CD4-positive, alpha-beta T cell (primary cell): Measurements from ENCODE around the gene CSF2RB. TPM values are rescaled to one million over a fixed set of nuclear protein-coding genes. Genes with fewer than 3 reads are reported as not detected.

Source experiments
- ATAC-seq: fragments of 200-7000 bp; cut with Tn5 transposase; one replicate; pipeline ENCODE4 v1.10.0; 2022; ENCODE audit warnings: mild to moderate bottlenecking; ENCODE audit not compliant: poor library complexity
- CTCF ChIA-PET: fragments of 350-600 bp; sonication (Branson Sonifier 250); formaldehyde crosslinking; loops from one replicate; lab custom pipeline; 2021; ENCODE audit warnings: antibody characterized with exemption, inconsistent platforms; lab: Charles Lee
- POLR2A ChIA-PET: fragments of 350-600 bp; sonication (Branson Sonifier 250); formaldehyde crosslinking; loops from one replicate; lab custom pipeline; 2021; ENCODE audit warnings: antibody characterized with exemption, inconsistent platforms; lab: Charles Lee
- DNase-seq, 14 experiments: peaks; one replicate each; pipeline ENCODE4 v3.0.0-alpha.2; 2013 to 2020; ENCODE audit warnings: mixed read lengths in 2 of 14
- H3K27ac ChIP-seq, 2 donors: one replicate each; pipeline versions ENCODE4 v1.5.1 to v1.7.0; 2013; ENCODE audit warnings: low read length in 2 of 2, low read depth in 1 of 2, mild to moderate bottlenecking in 1 of 2
- H3K27me3 ChIP-seq, 2 experiments: 1 replicate in 1 of 2; 2 replicates in 1 of 2; pipeline versions ENCODE4 v1.6.1 to v1.7.0; 2013; ENCODE audit warnings: low read length in 2 of 2, control low read depth in 1 of 2, mild to moderate bottlenecking in 1 of 2, moderate library complexity in 1 of 2; ENCODE audit not compliant: insufficient read depth in 2 of 2, control insufficient read depth in 1 of 2
- H3K36me3 ChIP-seq: one replicate; pipeline ENCODE4 v1.6.1; 2013; ENCODE audit warnings: low read length, control low read depth; ENCODE audit not compliant: insufficient read depth
- H3K4me1 ChIP-seq: one replicate; pipeline ENCODE4 v1.6.1; 2013; ENCODE audit warnings: low read length, control low read depth; ENCODE audit not compliant: insufficient read depth
- H3K4me3 ChIP-seq: one replicate; pipeline ENCODE4 v1.5.1; 2013; ENCODE audit warnings: mild to moderate bottlenecking, low read length, moderate library complexity
- H3K9me3 ChIP-seq, 2 experiments: 1 replicate in 1 of 2; 2 replicates in 1 of 2; pipeline versions ENCODE4 v1.6.1 to v1.7.0; 2013; ENCODE audit warnings: low read length in 2 of 2, mild to moderate bottlenecking in 2 of 2, control low read depth in 1 of 2, moderate library complexity in 1 of 2; ENCODE audit not compliant: control insufficient read depth in 1 of 2, insufficient read depth in 1 of 2
- H3K27ac Mint-ChIP-seq: one replicate; pipeline ENCODE4 v1.8.0; 2020; ENCODE audit warnings: mixed read lengths
- H3K27me3 Mint-ChIP-seq: one replicate; pipeline ENCODE4 v1.8.0; 2021; ENCODE audit warnings: mixed read lengths
- H3K36me3 Mint-ChIP-seq: one replicate; pipeline ENCODE4 v1.8.0; 2021; ENCODE audit warnings: low read depth, mixed read lengths
- H3K4me1 Mint-ChIP-seq: one replicate; pipeline ENCODE4 v1.8.0; 2021; ENCODE audit warnings: low read depth, mixed read lengths
- H3K4me3 Mint-ChIP-seq: one replicate; pipeline ENCODE4 v1.8.0; 2020; ENCODE audit warnings: mild to moderate bottlenecking, mixed read lengths
- H3K9me3 Mint-ChIP-seq: one replicate; pipeline ENCODE4 v1.8.0; 2020; ENCODE audit warnings: mixed read lengths
- intact Hi-C, 2 experiments: fragments of 100-400 bp; cut with DNase I in 1 of 2; cut with micrococcal nuclease in 1 of 2; formaldehyde crosslinking; loops; one replicate each; pipeline versions ENCODE4 v1.15.1 to v1.9.0; 2023 to 2025; cut with DNase I, micrococcal nuclease
- total RNA-seq, 174 experiments: library from RNA in 2 of 174; stranded (reverse) in 2 of 174; gene quantifications; one replicate each; pipeline ENCODE4 v1.2.3 and lab custom pipeline; 2021 to 2026
- TF ChIP-seq, protein P1 (sequence below): fragments of 200-600 bp; IDR thresholded peaks from one replicate; pipeline ENCODE4 v1.8.0; 2022; ENCODE audit warnings: antibody characterized with exemption, mild to moderate bottlenecking

CSF2RB gene
- total RNA-seq, 2 experiments from 2014 or later: 1.5 TPM

DNA sequence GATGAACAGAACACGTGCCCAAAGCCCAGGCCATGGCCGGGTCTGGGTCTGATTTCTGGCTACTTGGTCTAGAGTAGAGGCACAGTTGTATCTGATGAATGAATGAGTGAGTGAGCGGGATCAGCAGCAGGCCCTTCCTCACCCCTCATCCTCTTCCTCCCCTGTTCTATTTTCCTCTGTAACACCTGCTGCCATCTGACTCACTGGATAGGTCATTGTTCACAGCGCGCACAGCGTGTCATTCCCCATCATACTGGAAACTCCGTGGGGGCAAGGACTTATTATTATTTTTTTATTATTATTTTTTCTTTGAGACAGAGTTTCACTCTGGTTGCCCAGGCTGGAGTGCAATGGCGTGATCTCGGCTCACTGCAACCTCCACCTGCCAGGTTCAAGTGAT is 38.7 kb upstream of the CSF2RB start:
- POLR2A ChIA-PET: no interaction called here
- H3K27ac ChIP-seq: no peak overlapping the region
- Mint-ChIP-seq H3K36me3 (no peaks in the 10 kb centered on the region), H3K27me3 (no peaks in the 10 kb centered on the region), H3K9me3 (no peaks in the 10 kb centered on the region), H3K27ac (no peak overlapping the region), H3K4me1 (peaks cover 13% of the 10 kb centered on the region), H3K4me3 (no peak overlapping the region)
- ATAC-seq (no peak), DNase-seq (no peak)
- no peaks in the 10 kb centered on the region for H3K27me3 ChIP-seq
- TF ChIP-seq, protein P1, sequence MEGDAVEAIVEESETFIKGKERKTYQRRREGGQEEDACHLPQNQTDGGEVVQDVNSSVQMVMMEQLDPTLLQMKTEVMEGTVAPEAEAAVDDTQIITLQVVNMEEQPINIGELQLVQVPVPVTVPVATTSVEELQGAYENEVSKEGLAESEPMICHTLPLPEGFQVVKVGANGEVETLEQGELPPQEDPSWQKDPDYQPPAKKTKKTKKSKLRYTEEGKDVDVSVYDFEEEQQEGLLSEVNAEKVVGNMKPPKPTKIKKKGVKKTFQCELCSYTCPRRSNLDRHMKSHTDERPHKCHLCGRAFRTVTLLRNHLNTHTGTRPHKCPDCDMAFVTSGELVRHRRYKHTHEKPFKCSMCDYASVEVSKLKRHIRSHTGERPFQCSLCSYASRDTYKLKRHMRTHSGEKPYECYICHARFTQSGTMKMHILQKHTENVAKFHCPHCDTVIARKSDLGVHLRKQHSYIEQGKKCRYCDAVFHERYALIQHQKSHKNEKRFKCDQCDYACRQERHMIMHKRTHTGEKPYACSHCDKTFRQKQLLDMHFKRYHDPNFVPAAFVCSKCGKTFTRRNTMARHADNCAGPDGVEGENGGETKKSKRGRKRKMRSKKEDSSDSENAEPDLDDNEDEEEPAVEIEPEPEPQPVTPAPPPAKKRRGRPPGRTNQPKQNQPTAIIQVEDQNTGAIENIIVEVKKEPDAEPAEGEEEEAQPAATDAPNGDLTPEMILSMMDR: no peak
- intact Hi-C loops: no loop called here
- peaks cover 6% of the 10 kb centered on the region for H3K36me3 ChIP-seq
- CTCF ChIA-PET: no interaction called here
- peaks cover 18% of the 10 kb centered on the region for H3K4me1 ChIP-seq
- no peaks in the 10 kb centered on the region for H3K9me3 ChIP-seq
- H3K4me3 ChIP-seq: no peak overlapping the region

DNA sequence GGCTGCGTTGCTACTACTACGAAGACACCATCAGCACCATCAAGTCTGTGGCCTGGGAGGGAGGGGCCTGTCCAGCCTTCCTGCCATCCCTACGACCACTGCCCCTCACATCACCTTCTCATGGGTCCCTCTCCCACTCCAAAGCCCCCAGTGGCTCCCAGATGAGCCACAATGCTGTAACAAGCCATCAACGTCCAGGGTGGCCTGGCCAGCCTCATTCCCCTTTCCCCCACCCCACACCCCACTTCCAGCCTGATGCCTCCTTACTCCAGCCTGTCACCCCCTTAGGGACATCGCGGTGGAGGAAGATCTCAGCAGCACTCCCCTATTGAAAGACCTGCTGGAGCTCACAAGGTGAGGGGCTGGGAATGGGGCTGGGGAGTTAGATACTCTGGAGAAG is 37.7 kb upstream of the CSF2RB start:
- H3K27me3 ChIP-seq: no peaks in the 10 kb centered on the region
- peaks cover 4 to 5% of the 10 kb centered on the region in 2 experiments for H3K9me3 ChIP-seq
- CTCF ChIA-PET: no interaction called here
- TF ChIP-seq, protein P1: no peak
- no peak overlapping the region for H3K4me3 ChIP-seq
- intact Hi-C loops: no loop called here
- Mint-ChIP-seq H3K9me3 (no peaks in the 10 kb centered on the region), H3K4me3 (no peak overlapping the region), H3K4me1 (peaks cover 13% of the 10 kb centered on the region), H3K27ac (no peak overlapping the region), H3K27me3 (no peaks in the 10 kb centered on the region), H3K36me3 (no peaks in the 10 kb centered on the region)
- ATAC-seq (no peak), DNase-seq (no peak)
- H3K36me3 ChIP-seq: peaks cover 5% of the 10 kb centered on the region
- peaks cover 18% of the 10 kb centered on the region for H3K4me1 ChIP-seq
- no peak overlapping the region for H3K27ac ChIP-seq
- POLR2A ChIA-PET: no interaction called here

DNA sequence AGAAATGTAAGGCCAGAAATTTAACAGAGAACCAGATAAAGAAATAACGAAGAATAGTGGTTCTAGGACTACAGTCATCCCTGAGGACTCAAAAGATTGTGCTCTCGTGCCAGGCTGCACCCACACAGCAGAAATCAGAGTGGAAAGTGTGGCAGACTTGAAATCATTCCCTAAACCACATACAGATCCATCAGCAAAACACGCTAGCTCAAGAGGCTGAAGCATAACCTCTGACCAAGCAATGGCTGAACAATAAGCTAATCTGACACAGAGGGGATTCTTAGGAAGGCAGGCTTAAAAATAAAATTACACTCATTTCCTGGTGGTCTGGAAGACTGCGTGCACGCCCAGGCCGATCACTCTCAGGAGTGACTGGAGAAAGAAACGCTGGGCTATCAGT is 33.7 kb upstream of the CSF2RB start:
- Mint-ChIP-seq H3K9me3 (peaks cover 6% of the 10 kb centered on the region), H3K4me1 (no peaks in the 10 kb centered on the region), H3K36me3 (peaks cover 8% of the 10 kb centered on the region), H3K27me3 (peaks cover 8% of the 10 kb centered on the region), H3K27ac (no peak overlapping the region), H3K4me3 (no peak overlapping the region)
- intact Hi-C loops: no loop called here
- no peaks in the 10 kb centered on the region for H3K4me1 ChIP-seq
- DNase-seq (no peak), ATAC-seq (no peak)
- H3K36me3 ChIP-seq: peaks cover 2% of the 10 kb centered on the region
- no peaks in the 10 kb centered on the region for H3K27me3 ChIP-seq
- H3K4me3 ChIP-seq: no peak overlapping the region
- no peak overlapping the region for H3K27ac ChIP-seq
- POLR2A ChIA-PET: no interaction called here
- TF ChIP-seq, protein P1: no peak
- peaks cover 26 to 27% of the 10 kb centered on the region in 2 experiments for H3K9me3 ChIP-seq
- CTCF ChIA-PET: no interaction called here
